WTC11 (cell line): ENCODE results near the gene LRRC23.

Experiments used
- ARID4B ChIP-seq: sonication (generic); formaldehyde crosslinking; IDR thresholded peaks from 2 replicates; pipeline ENCODE4 v1.8.0; 2023; ENCODE audit warnings: missing genetic modification reagents, mild to moderate bottlenecking, borderline replicate concordance
- CREB1 ChIP-seq: sonication (generic); formaldehyde crosslinking; IDR thresholded peaks from 2 replicates; pipeline ENCODE4 v1.8.0; 2023; ENCODE audit warnings: mild to moderate bottlenecking, missing genetic modification reagents
- CTCF ChIP-seq: fragments of 200-600 bp; IDR thresholded peaks from 2 replicates; pipeline ENCODE4 v1.8.0; 2022; ENCODE audit warnings: antibody characterized with exemption
- FOXJ3 ChIP-seq: sonication (generic); formaldehyde crosslinking; IDR thresholded peaks from 2 replicates; pipeline ENCODE4 v1.9.0; 2021; ENCODE audit warnings: missing genetic modification reagents, mild to moderate bottlenecking, borderline replicate concordance
- SP1 ChIP-seq: sonication (generic); formaldehyde crosslinking; conservative IDR thresholded peaks from 2 replicates; pipeline ENCODE4 v1.8.1; 2022; ENCODE audit warnings: missing genetic modification reagents
- TP53 ChIP-seq: sonication (generic); formaldehyde crosslinking; IDR thresholded peaks from 2 replicates; pipeline ENCODE4 v1.8.1; 2023; ENCODE audit warnings: mild to moderate bottlenecking, missing genetic modification reagents
- ZNF138 ChIP-seq: sonication (generic); formaldehyde crosslinking; conservative IDR thresholded peaks from 2 replicates; pipeline ENCODE4 v1.8.1; 2022; ENCODE audit warnings: mild to moderate bottlenecking, moderate library complexity, missing genetic modification reagents
- ZNF671 ChIP-seq: fragments of 250-450 bp; sonication (Bioruptor Pico); IDR thresholded peaks from 2 replicates; pipeline ENCODE4 v1.8.0; 2021; ENCODE audit warnings: mild to moderate bottlenecking
- TF ChIP-seq, protein P1 (sequence below): sonication (generic); formaldehyde crosslinking; IDR thresholded peaks from 2 replicates; pipeline ENCODE4 v1.8.0; 2023; ENCODE audit warnings: mild to moderate bottlenecking, missing genetic modification reagents
- TF ChIP-seq, protein P2 (sequence below): sonication (generic); formaldehyde crosslinking; IDR thresholded peaks from 2 replicates; pipeline ENCODE4 v1.8.0; 2023; ENCODE audit warnings: missing genetic modification reagents

DNA sequence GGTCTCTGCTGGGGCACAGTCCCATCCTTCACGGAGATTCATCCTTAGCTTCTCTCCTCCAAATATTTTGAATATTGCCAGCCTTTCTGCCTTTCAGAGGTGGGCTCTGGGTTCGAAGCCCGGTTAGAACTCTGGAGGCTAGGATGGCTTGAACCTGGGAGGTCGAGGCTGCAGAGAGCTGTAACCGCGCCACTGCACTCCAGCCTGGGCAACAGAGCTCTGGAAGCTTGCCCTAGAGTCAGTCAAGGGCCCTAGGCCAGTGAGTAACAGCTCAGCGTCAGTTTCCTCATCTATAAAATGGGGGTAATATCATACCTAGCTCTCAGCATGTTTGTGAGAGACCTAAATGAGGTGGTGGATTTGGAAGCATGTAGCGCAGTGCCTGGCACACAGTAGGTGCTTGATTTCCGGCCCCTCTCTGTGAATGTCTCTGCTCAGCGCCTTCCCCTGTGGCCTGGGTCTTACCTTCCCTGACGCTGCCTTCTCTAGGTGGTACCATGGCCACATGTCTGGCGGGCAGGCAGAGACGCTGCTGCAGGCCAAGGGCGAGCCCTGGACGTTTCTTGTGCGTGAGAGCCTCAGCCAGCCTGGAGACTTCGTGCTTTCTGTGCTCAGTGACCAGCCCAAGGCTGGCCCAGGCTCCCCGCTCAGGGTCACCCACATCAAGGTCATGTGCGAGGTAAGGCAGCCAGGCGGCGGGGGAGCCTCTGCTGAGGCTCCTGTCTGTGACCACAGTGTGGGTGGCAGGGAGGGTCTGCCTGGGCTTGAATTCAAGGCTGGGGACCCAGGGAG is 49.9 kb downstream of the LRRC23 start:
- TF ChIP-seq CTCF (no peak), FOXJ3 (no peak), SP1 (CRISPR knock-in tag) (no peak), TP53 (CRISPR knock-in tag) (no peak), ZNF138 (no peak), ARID4B (CRISPR knock-in tag) (no peak), ZNF671 (no peak), CREB1 (CRISPR knock-in tag) (no peak)
- TF ChIP-seq, protein P1, sequence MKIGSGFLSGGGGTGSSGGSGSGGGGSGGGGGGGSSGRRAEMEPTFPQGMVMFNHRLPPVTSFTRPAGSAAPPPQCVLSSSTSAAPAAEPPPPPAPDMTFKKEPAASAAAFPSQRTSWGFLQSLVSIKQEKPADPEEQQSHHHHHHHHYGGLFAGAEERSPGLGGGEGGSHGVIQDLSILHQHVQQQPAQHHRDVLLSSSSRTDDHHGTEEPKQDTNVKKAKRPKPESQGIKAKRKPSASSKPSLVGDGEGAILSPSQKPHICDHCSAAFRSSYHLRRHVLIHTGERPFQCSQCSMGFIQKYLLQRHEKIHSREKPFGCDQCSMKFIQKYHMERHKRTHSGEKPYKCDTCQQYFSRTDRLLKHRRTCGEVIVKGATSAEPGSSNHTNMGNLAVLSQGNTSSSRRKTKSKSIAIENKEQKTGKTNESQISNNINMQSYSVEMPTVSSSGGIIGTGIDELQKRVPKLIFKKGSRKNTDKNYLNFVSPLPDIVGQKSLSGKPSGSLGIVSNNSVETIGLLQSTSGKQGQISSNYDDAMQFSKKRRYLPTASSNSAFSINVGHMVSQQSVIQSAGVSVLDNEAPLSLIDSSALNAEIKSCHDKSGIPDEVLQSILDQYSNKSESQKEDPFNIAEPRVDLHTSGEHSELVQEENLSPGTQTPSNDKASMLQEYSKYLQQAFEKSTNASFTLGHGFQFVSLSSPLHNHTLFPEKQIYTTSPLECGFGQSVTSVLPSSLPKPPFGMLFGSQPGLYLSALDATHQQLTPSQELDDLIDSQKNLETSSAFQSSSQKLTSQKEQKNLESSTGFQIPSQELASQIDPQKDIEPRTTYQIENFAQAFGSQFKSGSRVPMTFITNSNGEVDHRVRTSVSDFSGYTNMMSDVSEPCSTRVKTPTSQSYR (CRISPR knock-in tag), result no peak
- TF ChIP-seq, protein P2, sequence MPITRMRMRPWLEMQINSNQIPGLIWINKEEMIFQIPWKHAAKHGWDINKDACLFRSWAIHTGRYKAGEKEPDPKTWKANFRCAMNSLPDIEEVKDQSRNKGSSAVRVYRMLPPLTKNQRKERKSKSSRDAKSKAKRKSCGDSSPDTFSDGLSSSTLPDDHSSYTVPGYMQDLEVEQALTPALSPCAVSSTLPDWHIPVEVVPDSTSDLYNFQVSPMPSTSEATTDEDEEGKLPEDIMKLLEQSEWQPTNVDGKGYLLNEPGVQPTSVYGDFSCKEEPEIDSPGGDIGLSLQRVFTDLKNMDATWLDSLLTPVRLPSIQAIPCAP (CRISPR knock-in tag), result no peak
